Activated T-helper 2 cell treated with anti-CD3 and anti-CD28 coated beads, Interferon-gamma antibody, Interleukin-2, Interleukin-4, amounts not matched to agents 10 μg/mL and 5 μg/mL and 100 μg/mL, durations not matched to agents 14 hours and 24 hours and 36 hours (primary cell): ENCODE data around the gene STAG3. TPM values are rescaled to one million over a fixed set of nuclear protein-coding genes. Genes with fewer than 3 reads are reported as not detected.
"Not testable (repeated sequence)": the region's sequence is repeated elsewhere in the genome, so short reads cannot be mapped to it uniquely, and the experiment has no call there.

Experiments used
- DNase-seq: peaks from one replicate; pipeline ENCODE4 v3.0.0; 2021; ENCODE audit warnings: low spot score
- H3K27ac Mint-ChIP-seq: one replicate; pipeline ENCODE4 v1.8.0; 2021; ENCODE audit warnings: mixed read lengths
- H3K27me3 Mint-ChIP-seq: one replicate; pipeline ENCODE4 v1.8.0; 2021; ENCODE audit warnings: low read depth, mixed read lengths
- H3K36me3 Mint-ChIP-seq: one replicate; pipeline ENCODE4 v1.8.0; 2021; ENCODE audit warnings: low read depth, mixed read lengths
- H3K4me1 Mint-ChIP-seq: one replicate; pipeline ENCODE4 v1.8.0; 2021; ENCODE audit warnings: low read depth, mixed read lengths
- H3K4me3 Mint-ChIP-seq: one replicate; pipeline ENCODE4 v1.8.0; 2021; ENCODE audit warnings: low read depth, mild to moderate bottlenecking, moderate library complexity, mixed read lengths
- H3K9me3 Mint-ChIP-seq: one replicate; pipeline ENCODE4 v1.8.0; 2021; ENCODE audit warnings: mixed read lengths
- intact Hi-C: fragments of 100-400 bp; cut with micrococcal nuclease; formaldehyde crosslinking; loops from one replicate; pipeline ENCODE4 v1.15.1; 2023
- total RNA-seq: library from RNA; stranded (reverse); gene quantifications from 2 replicates; pipeline ENCODE4 v1.2.3, GENCODE V29; 2022

STAG3 gene
- total RNA-seq, 1 donor from 2014 or later: 22.3 TPM

DNA sequence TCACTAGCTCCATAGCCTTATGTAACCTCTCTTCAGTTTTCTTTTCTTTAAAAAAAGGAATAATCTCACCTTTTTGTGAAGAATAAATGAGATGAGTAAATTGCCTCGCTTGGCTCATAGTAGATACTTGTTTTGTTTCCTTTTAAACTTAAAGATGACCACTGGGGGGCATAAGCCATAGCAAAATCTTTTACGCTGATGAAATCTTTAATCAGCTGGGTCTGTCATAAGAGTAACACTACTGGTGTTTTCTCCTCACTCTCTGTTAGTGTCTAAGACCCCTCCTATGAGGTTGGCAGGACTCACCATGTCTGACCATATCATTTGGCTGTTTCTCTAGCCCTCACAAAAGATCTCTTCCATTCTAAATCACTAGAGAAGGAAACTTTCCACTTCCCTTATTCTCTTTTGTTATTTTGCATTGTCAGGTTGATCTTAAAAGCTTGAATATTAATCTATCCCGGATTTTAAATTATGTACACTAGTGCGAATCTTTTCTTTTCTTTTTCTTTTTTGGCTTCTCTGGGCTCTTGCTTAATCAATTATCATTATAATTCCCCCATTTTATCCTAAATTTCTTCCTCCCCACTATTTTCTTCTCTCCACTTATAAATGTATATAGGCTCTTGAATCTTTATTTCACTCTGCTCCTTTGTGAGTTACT lies 12.5 kb downstream of the STAG3 start:
- no peaks in the 10 kb centered on the region for H3K27me3 Mint-ChIP-seq
- no peak overlapping the region for H3K4me3 Mint-ChIP-seq
- no peak for DNase-seq
- H3K36me3 Mint-ChIP-seq: peaks cover 14% of the 10 kb centered on the region
- peaks cover 21% of the 10 kb centered on the region for H3K4me1 Mint-ChIP-seq
- H3K9me3 Mint-ChIP-seq: no peaks in the 10 kb centered on the region
- no peak overlapping the region for H3K27ac Mint-ChIP-seq
- intact Hi-C loops: loop anchor here (2.0 kb wide), 1 partner anchor 27 kb away; no protein-coding TSS in a partner anchor

DNA sequence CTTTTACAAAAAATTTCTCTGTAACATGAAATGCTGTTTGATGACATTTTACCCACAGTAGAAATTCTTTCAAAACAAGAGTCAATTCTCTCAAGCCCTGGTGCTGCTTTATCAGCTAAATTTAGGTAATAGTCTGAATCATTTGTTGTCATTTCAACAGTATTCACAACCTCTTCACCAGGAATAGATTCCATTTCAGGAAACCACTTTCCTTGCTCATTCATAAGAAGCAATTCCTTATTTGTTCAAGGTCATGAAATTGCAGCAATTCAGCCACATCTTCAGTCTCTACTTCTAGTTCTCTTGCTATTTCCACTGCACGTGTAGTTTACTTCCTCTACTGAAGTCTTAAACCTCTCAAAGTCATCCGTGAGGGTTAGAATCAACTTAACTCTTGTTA lies 14.1 kb downstream of the STAG3 start:
- no peak overlapping the region for H3K27ac Mint-ChIP-seq
- no peaks in the 10 kb centered on the region for H3K9me3 Mint-ChIP-seq
- H3K4me3 Mint-ChIP-seq: no peak overlapping the region
- peaks cover 23% of the 10 kb centered on the region for H3K4me1 Mint-ChIP-seq
- H3K36me3 Mint-ChIP-seq: peaks cover 14% of the 10 kb centered on the region
- intact Hi-C loops: loop anchor here (2.0 kb wide), 1 partner anchor 25 kb away; no protein-coding TSS in a partner anchor
- no peaks in the 10 kb centered on the region for H3K27me3 Mint-ChIP-seq
- DNase-seq: no peak

DNA sequence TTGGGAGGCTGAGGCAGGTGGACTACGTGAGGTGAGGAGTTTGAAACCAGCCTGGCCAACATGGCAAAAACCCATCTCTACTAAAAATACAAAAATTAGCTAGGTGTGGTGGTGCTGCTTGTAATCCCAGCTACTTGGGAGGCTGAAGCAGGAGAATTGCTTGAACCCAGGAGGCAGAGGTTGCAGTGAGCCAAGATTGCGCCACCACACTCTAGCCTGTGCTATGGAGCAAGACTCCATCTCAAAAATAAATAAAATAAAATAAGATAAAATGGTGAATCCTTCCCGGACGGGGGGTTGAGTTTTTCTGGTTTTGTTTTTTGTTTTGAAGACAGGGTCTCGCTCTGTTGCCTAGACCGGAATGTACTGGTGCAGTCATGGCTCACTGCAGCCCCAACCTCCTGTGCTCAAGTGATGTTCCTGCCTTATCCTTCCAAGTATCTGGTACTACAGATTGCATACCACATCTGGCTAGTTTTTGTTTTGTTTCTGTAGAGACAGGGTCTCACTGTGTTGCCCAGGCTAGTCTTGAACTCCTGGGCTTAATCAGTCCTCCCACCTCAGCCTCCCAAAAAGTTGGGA lies 14.7 kb downstream of the STAG3 start:
- H3K4me3 Mint-ChIP-seq, intact Hi-C loops, H3K9me3 Mint-ChIP-seq, H3K27ac Mint-ChIP-seq, H3K27me3 Mint-ChIP-seq, DNase-seq: not testable (repeated sequence)
- H3K4me1 Mint-ChIP-seq: peaks cover 23% of the 10 kb centered on the region
- H3K36me3 Mint-ChIP-seq: peaks cover 14% of the 10 kb centered on the region

- DNase-seq: no peak
- H3K4me1 Mint-ChIP-seq: peaks cover 23% of the 10 kb centered on the region
- H3K4me3 Mint-ChIP-seq: no peak overlapping the region
- H3K27me3 Mint-ChIP-seq: no peaks in the 10 kb centered on the region
- peaks cover 14% of the 10 kb centered on the region for H3K36me3 Mint-ChIP-seq
- intact Hi-C loops: no loop called here
- no peak overlapping the region for H3K27ac Mint-ChIP-seq
- H3K9me3 Mint-ChIP-seq: no peaks in the 10 kb centered on the region
Measured at GRCh38 chr7:100192969-100193368, 15.3 kb downstream of the STAG3 start.

- peaks cover 10% of the 10 kb centered on the region for H3K36me3 Mint-ChIP-seq
- H3K27ac Mint-ChIP-seq: no peak overlapping the region
- H3K27me3 Mint-ChIP-seq: no peaks in the 10 kb centered on the region
- no peak for DNase-seq
- intact Hi-C loops: no loop called here
- H3K9me3 Mint-ChIP-seq: no peaks in the 10 kb centered on the region
- peaks cover 24% of the 10 kb centered on the region for H3K4me1 Mint-ChIP-seq
- no peak overlapping the region for H3K4me3 Mint-ChIP-seq
Measured at GRCh38 chr7:100195222-100195621, 17.5 kb downstream of the STAG3 start.

DNA sequence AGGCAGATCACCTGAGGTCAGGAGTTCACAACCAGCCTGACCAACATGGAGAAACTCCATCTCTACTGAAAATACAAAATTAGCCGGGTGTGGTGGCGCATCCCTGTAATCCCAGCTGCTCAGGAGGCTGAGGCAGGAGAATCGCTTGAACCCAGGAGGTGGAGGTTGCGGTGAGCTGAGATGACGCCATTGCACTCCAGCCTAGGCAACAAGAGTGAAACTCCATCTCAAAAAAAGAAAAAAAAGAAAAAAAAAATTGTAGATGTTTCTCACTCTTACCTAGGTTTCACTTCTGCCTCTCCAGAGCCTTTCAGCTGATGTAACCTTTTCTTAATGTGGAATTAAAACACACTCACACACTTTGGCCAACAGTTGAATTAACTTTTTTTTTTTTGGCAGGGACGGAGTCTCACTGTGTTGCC lies 18.2 kb downstream of the STAG3 start:
- H3K36me3 Mint-ChIP-seq, H3K27ac Mint-ChIP-seq, DNase-seq, H3K4me3 Mint-ChIP-seq, H3K9me3 Mint-ChIP-seq, H3K27me3 Mint-ChIP-seq, intact Hi-C loops: not testable (repeated sequence)
- peaks cover 22% of the 10 kb centered on the region for H3K4me1 Mint-ChIP-seq

- Mint-ChIP-seq H3K36me3 (peaks cover 2% of the 10 kb centered on the region), H3K9me3 (no peaks in the 10 kb centered on the region), H3K27ac (no peak overlapping the region), H3K4me3 (no peak overlapping the region), H3K4me1 (peaks cover 10% of the 10 kb centered on the region), H3K27me3 (no peaks in the 10 kb centered on the region)
- intact Hi-C loops: no loop called here
- no peak for DNase-seq
Measured at GRCh38 chr7:100198266-100198665, 20.5 kb downstream of the STAG3 start.

DNA sequence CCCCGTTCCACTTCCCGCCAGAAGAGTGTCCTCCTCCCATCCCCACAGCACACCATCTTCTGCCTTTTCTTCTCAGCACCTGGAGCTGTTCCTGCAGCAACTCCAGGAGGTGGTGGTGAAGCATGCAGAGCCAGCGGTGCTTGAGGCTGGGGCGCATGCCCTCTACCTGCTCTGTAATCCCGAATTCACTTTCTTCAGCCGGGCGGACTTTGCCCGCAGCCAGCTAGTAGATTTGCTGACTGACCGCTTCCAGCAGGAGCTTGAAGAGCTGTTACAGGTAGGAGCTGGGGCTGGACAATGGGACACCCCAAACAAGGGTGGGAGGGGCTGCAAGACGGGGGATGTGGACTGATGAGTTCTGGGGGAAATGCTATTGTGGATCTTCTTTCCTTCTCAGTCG lies 23.0 kb downstream of the STAG3 start:
- no peak for DNase-seq
- Mint-ChIP-seq H3K4me1 (peaks cover 8% of the 10 kb centered on the region), H3K4me3 (no peak overlapping the region), H3K9me3 (no peaks in the 10 kb centered on the region), H3K27ac (no peak overlapping the region), H3K36me3 (peaks cover 8% of the 10 kb centered on the region), H3K27me3 (no peaks in the 10 kb centered on the region)
- intact Hi-C loops: no loop called here

- DNase-seq: no peak
- H3K9me3 Mint-ChIP-seq: no peaks in the 10 kb centered on the region
- no peak overlapping the region for H3K4me3 Mint-ChIP-seq
- H3K27me3 Mint-ChIP-seq: no peaks in the 10 kb centered on the region
- H3K4me1 Mint-ChIP-seq: peaks cover 21% of the 10 kb centered on the region
- intact Hi-C loops: no loop called here
- H3K27ac Mint-ChIP-seq: no peak overlapping the region
- peaks cover 17% of the 10 kb centered on the region for H3K36me3 Mint-ChIP-seq
Measured at GRCh38 chr7:100204454-100204853, 26.7 kb downstream of the STAG3 start.

- Mint-ChIP-seq H3K4me1 (peaks cover 43% of the 10 kb centered on the region), H3K27me3 (no peaks in the 10 kb centered on the region), H3K4me3 (peak overlapping the region; percentile 60), H3K9me3 (no peaks in the 10 kb centered on the region), H3K27ac (peak overlapping the region; percentile 79), H3K36me3 (peaks cover 24% of the 10 kb centered on the region)
- peak; percentile 46 for DNase-seq
- intact Hi-C loops: loop anchor here (1.0 to 5.0 kb wide), 4 partner anchors 32 to 108 kb away; partner anchors contain the start of genes AP4M1, GAL3ST4, GPC2 and LAMTOR4
Measured at GRCh38 chr7:100208911-100209408, 31.2 kb downstream of the STAG3 start.

DNA sequence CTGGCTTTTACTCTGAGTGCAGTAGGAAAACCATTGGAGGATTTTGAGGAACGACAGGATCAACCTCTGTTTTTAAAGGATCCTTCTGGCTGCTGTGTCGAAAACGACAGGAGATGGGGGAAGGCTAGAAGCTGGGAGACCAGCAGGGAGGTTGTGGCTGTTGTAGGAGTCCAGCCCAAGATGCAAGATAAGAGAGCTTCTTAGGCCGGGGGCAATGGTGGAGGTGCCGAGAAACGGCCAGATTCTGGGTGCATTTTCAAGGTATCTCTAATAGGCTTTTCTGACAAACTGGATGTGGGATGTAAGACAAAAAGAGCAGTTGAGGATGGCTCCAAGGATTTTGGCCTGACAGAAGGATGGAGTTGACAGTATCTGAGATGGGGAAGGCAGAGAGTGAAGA lies 31.8 kb downstream of the STAG3 start:
- Mint-ChIP-seq H3K27me3 (no peaks in the 10 kb centered on the region), H3K36me3 (peaks cover 23% of the 10 kb centered on the region), H3K9me3 (no peaks in the 10 kb centered on the region), H3K27ac (peak overlapping the region; percentile 79), H3K4me3 (peak overlapping the region; percentile 60), H3K4me1 (peaks cover 48% of the 10 kb centered on the region)
- intact Hi-C loops: loop anchor here (1.0 to 5.0 kb wide), 4 partner anchors 32 to 108 kb away; partner anchors contain the start of genes AP4M1, GAL3ST4, GPC2 and LAMTOR4
- DNase-seq: no peak

- Mint-ChIP-seq H3K4me3 (no peak overlapping the region), H3K36me3 (peaks cover 23% of the 10 kb centered on the region), H3K27me3 (no peaks in the 10 kb centered on the region), H3K9me3 (no peaks in the 10 kb centered on the region), H3K4me1 (peaks cover 56% of the 10 kb centered on the region), H3K27ac (no peak overlapping the region)
- no peak for DNase-seq
- intact Hi-C loops: no loop called here
Measured at GRCh38 chr7:100210805-100211204, 33.1 kb downstream of the STAG3 start.

DNA sequence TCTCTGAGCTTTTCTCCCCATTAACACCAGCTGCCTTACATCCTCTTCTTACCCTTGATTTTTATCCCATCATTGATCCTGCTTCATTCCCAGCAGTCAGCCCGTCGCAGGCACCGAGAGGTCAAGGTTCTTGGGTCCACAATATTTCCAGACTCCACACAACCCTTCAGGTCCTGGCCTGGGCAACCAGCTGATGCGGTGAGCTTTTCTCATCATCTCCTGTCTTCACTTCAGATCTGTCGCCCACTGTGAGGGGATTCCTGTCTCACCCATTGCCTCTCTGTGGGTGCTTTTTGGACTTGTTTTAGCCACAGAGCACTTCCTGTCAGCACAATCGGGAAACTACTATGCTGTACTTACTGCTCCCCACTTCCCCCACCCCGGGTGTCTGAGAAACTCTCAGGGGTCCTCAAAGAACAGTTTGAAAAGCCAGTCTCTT lies 33.6 kb downstream of the STAG3 start:
- H3K4me3 Mint-ChIP-seq: peak overlapping the region; percentile 72
- peaks cover 56% of the 10 kb centered on the region for H3K4me1 Mint-ChIP-seq
- no peaks in the 10 kb centered on the region for H3K27me3 Mint-ChIP-seq
- H3K36me3 Mint-ChIP-seq: peaks cover 23% of the 10 kb centered on the region
- intact Hi-C loops: no loop called here
- H3K9me3 Mint-ChIP-seq: no peaks in the 10 kb centered on the region
- peak overlapping the region; percentile 89 for H3K27ac Mint-ChIP-seq
- DNase-seq: no peak
